GM18951 (cell line): ENCODE data around the gene HOXB6.

ENCODE experiments used
- POLR2A ChIP-seq: IDR thresholded peaks from 4 replicates; pipeline ENCODE4 v1.6.1; 2011; ENCODE audit warnings: mild to moderate bottlenecking; ENCODE audit not compliant: insufficient read length, insufficient read depth; ENCODE audit errors: extremely low read depth
- in situ Hi-C: fragments of 300-500 bp; cut with MboI; formaldehyde crosslinking; loops from one replicate; pipeline ENCODE4 v1.12.0; 2022; ENCODE audit warnings: low sequenced_read_pairs, mixed read lengths, inconsistent platforms; ENCODE audit not compliant: unreplicated experiment

The HOXB6 gene

DNA sequence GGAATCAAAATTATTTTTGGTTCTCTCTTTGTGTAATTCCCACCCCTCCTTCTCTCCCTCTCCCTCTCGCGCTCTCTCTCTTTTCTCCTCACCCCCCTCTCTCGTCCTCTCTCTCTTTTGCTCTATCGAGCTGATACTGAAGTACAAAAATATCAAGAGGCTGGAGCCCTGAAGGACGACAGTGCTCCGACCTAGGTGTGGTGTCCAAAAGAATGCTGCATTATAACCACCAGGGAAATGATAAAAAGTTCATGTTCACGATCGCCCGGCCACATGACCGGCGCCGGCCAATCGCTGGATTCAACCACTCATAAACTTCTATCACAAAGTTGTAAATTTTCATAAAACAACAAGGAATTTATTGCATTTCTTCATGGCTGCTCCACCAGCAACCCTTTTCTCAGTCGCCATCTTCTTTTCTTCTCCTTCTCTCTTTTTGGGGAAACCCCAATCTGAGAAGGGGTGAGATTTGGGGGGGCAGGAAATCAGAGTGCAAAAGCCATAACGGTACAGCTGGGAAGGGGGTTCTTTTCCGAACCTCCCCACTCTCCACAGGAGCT is at the start of gene HOXB6:
Gene HOXB6 (minus strand): TSS at position 217 of the 560 bp plus-strand sequence. CDS start 6,836 bp downstream, outside the sequence.
- in situ Hi-C loops = no loop called here
- TF ChIP-seq POLR2A = peak; percentile 17

DNA sequence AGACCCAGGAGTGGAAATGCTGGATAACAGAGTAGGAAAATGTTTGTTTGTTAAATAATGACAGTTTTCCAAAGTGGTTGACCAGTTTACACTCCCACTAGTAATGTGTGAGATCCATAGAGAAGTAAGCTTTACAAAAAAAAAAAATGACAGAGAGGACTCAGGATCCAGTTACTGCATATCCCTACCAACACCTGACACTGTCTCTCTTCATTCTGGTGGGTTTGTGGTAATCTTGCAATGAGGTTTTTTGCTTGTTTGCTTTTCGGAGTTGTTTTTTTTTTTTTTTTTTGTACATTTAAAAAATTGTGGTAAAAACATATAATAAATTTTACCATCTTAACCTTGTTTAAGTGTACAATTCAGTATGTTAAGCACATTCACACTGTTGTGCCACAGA is 45.0 kb upstream of the HOXB6 start:
- in situ Hi-C loops = no loop called here
- TF ChIP-seq POLR2A = no peak

DNA sequence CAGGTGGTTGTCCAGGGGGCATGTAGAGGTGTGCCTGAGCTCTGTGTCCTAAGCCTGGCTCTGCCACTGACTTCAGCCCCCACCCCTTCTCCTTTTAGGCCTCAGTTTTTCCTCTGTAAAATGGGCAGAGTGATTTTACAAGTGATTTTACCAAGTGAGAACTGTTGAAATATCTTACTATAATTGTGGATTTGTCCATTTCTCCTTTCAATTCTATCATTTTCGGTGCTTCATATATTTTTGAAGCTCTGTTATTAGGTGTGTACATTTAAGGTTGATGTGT is 43.1 kb upstream of the HOXB6 start:
- no peak for TF ChIP-seq POLR2A
- in situ Hi-C loops = no loop called here

DNA sequence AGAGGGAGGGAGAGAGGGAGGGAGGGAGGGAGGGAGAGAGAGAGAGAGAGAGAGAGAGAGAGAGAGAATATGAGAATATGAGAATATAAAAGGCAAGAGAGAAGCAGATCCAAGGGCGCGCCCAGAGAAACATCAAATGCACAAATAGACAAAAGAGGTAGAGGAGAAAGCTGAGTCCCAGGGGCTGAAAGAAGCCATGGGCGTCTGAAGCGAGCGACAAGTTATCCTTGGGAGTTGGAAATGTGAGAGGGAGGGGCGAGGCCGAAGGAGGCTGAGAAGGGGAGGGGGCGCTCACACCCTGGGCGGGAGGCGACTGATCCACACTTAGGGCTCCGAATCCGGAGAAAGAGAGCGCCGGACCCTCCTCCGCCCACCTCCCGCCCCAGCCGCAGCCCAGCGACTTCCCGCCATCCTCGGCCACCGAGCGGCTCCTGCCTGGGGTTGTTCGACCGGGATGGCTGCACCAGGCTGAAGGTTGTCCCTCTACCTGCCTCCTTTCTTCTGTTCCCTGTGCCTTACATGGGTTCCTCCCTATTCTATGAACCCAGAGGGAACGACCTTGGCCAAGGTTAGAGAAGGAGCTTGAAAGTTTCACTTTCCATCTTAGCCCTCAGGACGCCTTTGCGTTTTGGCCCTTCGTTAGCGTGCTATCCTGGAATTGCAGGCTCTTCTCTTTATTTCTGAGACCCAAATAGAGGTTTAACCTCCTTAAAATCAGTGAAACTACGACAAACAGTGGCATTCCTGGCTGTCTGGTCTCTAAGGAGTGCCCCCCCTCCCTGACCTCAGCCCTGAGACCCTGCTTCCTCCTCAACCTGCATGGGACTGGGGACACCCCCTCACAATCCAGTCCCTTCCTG is 42.5 kb upstream of the HOXB6 start:
- in situ Hi-C loops = no loop called here
- no peak for TF ChIP-seq POLR2A

DNA sequence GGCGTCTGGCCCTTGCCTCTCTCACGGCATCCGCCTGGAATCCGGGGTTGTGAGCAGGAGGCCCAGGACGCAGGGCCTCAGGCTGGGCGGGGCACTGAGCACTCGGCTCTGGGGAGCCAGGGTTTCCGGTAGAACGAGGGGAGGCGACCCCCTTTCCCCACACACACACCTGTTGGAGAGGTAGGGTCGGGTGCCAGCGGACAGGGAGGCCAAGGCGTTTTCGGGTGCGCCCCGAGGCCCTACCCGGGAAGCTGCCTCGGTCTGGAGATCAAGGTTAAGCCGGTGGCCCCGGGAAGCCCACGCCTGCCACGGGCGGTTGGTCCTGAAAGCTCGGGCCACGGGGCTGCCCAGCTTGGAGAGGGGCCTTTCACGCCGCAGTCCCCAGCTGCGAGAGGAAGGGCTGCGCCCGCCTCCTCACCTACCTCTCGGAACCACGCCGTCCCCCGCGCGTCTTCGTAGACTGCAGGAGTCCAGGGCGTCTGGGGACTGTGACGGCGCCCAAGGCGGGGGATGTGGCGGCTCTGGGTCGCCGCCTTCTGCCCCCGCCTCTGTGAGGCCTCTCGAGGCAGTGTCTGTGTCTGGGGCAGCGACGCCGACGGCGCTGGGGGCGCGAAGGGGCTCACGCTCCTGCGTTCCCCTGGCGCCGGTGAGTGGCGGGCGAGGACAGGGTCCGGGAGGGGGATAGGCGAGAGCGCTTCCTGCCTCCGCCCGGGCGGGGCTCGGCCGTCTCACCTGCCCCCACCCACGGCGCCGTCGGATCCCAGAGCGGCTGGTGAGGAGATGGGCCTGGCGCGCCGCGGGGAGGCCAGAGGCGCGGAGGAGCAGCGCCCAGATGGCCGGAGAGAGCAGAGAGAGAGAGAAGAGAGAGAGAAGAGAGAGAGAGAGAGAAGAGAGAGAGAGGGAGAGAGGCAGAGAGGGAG is 41.7 kb upstream of the HOXB6 start:
- in situ Hi-C loops = no loop called here
- TF ChIP-seq POLR2A = peak; percentile 26

DNA sequence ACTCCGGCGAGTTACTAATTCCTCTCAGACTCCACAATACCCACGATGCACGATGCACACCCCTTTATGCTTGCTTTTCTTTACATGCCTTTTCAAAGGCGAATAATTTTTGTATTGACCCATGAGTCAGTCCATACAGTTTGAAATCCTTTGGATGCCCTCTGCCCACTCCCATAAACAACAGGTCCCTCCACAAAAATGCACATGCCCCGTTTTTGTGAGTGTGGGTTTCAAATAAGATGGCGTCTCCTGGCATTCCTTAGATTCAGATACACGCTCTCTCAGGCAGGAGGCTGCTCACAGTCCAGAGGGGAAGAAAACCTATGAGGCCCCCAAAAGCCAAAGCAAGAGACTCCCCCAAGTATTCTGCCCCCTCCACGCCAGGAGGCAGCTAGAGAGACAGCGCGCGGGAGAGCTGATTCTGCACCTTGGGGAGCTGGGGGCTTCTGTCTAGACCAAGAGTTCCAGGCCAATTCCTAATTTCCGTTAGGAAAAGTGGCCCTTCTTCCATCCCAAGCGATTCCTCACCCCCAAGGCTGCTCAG is 40.9 kb upstream of the HOXB6 start:
- no peak for TF ChIP-seq POLR2A
- in situ Hi-C loops = no loop called here

DNA sequence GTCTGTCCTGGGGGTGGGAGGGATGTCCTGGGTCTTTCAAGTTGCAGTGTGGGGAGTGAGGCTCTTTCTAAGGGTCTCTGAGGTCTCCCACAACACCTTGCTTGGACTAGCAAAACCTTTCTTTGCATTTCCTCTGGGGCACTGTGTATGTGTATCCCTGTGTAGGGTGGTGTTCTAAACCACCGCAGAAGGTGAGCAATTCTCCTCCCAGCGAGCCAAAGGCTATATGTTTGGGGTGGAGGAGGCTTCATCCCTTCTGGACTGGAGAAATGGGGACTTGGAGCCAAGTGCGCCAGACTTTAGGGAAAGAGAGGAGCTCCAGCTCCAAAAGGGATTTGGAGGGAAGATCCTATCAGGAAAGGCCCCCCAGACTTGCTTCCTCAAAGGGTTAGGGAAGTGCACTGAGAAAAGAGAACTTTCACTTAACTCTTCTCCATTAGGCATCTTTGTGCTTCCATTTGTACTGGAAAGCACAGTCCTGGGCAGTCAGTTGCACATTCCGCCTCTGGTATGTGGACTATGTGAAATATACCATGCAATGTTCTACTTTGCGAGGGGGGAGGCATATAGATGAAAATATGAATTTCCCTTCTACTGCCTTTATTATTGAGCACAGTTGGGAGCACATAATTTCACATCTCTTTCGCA is 40.2 kb upstream of the HOXB6 start:
- no peak for TF ChIP-seq POLR2A
- in situ Hi-C loops = no loop called here

DNA sequence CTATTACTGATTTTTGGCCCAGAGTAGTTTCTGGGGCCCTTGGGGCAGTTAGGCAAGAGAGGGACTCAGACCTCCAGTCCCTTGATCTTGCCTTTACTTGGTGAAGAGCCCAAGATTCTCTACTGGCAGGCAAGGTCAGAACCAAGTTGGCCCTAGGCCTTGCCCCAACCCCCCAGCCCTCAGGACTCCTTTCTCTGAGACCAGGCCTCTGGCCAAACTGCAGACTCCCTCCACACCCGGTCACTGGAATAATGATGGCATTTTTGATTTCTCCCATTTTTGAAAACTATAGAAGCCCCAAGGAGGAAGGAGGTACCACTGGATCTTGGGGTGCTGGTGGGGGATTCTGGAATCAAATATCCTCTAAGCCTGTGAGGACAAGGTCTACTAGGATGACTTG is 39.4 kb upstream of the HOXB6 start:
- TF ChIP-seq POLR2A = no peak
- in situ Hi-C loops = no loop called here

DNA sequence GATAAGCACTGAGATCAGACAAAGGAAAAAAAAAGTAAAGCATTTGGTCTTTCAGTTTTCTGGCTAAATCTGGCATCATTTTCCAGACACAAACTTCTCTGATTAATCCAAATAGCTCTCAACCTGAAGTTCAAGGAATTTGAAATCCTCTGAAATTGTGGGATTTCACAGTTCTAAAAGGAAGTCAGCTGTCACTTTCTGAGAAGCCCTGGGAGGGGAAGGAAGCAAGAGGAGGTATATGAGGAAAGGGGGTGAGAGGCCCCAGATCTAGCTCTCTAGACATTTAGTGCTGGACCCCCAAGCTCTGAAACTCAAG is 38.9 kb upstream of the HOXB6 start:
- TF ChIP-seq POLR2A = no peak
- in situ Hi-C loops = no loop called here

DNA sequence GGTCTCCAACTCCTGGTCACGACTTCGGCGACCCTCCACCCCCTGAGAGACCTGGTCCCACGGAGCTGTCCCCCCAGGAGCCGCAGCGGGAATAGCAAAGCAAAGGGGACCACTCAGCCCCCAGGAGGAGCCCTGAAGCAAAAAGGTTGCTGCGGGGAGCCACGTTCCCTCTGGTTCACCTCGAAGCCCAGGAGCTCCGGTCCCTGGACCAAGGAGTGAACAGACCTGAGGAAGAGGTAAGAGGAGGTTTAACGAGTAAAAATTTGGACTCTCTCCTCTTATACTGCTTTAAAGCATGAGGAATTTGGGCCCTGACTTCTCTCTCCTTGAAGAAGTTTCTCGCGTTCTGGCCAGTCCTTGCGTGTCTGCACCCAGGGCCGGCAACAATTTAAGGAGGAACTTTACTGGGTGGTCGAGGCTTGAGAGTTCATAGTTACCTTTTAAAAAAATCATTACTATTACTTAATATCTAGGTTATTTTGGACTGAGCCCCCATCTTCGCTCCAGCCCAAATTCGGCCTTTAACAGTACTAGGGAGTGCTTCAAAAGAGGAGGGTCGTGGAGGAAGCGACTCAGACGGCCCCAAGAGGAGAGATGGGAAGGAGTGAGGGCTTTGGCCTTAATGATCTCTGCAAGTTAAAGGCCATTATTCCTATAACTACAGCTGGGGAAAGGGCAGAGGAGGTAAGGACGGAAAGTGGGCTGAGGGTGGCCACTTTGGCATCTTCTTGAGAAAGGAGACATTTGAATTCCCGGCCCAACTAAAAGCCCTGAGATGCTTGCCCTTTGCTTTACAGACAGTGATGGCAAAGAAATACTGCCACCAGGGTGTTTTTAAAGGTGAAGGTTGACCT is 38.3 kb upstream of the HOXB6 start:
- no peak for TF ChIP-seq POLR2A
- in situ Hi-C loops = no loop called here

DNA sequence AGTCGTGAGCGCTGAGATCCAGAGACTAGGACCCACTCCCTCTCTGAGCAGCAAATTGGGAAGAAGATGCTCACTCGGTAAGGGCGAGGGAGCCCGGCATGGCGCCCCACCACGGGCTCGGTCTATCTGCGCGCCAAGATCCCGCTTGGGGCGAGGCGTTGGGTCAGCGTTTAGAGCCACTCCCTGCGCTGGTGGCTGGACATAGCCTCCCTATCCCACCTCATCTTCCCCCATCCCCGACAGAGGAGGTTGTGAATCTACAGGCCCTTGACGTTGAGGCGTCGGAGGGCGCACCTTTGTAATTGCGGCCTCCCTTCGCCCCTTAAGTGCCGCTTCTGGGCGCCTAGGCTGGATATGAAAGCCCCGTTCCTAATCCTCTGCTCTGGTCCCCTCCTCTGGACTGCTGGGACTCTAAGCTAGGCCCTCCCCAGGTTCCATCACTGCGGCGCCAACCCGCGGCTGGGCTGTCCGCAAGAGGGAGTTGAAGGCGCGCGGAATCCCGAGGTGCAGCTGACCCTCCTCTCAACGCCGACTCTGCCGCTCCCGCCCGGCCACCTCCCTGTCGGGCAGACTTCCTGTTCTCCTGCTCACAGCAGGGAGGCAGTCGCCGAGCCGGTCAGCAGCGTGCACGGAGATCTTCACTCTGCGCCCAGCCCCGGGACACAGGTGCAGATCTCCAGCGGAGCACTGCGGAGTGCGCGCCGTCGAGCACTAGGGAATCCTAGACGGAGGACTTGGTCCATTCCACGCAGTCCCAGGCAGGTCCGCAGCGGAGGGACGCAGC is 37.5 kb upstream of the HOXB6 start:
- in situ Hi-C loops = no loop called here
- TF ChIP-seq POLR2A = no peak
